GM18498 (cell line): Measurements from ENCODE around the gene DDX31.

Source experiments
- ATAC-seq: cut with Tn5 transposase; IDR thresholded peaks from one replicate; pipeline ENCODE4 v1.9.1; 2021; ENCODE audit warnings: mild to moderate bottlenecking, moderate library complexity; ENCODE audit not compliant: unreplicated experiment

Gene DDX31

GRCh38 chr9:132548751-132549640 lies 120.8 kb downstream of the DDX31 start:
- ATAC-seq: no peak

DNA sequence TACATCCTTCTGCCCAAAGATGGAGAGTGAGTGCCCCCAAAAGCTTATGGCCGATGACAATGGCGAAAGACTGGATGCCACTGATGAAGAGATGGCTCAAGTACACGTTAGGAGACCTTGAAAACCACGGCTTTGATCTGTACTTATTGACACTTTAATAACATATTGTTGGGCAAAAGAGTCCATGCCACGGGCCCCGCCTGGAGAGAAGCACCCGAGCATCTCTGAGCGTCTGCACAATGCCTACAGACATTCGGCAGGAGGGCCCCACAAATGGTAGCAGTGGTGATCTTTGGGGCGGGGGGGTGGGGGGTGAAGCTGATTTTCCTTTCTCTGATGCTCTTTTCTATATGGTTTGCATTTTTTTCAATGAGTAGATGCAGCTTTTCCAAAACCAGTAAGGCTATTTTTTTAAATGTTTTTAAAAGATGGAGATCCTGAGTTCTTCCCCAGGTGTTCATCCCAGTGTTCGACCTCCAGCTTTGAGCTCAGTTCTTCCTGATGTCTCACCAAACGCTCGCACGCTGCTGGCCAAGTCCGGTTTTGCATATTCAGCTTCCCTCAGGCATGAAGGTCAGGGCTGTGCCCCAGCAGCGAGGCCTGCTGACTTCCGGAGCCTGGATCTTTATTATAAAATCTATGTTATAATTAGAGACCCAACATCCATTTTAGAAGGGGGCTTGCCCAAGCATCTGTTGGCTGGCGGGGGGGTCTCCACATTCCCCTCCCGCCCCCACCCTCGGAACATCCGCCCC lies 121.6 kb downstream of the DDX31 start:
- no peak for ATAC-seq

- ATAC-seq: no peak
Measured at GRCh38 chr9:132547436-132547835, 122.3 kb downstream of the DDX31 start.

GRCh38 chr9:132547052-132547431 lies 122.7 kb downstream of the DDX31 start:
- no peak for ATAC-seq

DNA sequence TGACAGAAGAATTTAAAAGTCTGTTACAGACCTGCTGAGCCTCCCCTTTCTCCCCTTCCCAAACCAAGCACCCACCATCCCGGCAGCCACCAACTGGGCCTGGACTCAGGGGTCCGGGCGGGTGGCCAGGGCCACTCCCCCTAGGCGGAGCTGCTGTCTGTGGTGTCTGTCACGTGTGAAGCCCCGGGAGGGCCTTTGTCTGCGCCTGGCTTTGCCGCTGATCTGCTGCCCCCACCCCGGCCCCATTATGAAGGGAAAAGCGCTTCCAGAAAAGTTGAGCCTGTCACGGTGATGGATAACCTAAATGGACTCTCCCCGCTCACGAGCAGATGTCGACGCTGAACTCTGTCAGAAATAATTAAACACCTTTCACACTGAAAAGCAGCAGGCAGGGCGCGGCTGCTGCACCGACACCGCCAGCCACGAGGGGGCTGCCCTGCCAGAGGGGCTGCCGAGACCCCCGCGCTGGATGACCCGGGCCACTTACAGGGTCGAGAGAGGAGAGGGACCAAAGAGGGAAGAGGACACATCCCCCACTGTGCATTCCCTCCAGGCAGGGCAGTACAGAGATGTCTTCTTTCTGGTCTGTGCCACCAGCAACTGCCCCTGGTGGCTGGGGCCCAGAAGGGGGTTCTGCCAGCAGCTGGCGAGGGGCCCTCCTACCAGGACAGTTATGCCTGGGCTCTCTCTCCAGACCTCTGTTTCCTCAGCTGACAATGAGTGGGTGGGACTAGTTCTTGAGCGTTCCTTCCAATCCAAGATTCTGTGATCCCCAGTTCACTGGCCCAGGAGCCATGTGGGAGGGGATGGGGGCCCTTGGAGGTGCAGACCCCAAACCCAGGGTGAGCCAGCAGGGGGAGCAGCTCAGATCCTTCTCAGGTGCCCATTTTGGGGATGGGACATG lies 123.4 kb downstream of the DDX31 start:
- no peak for ATAC-seq

- ATAC-seq: no peak
Measured at GRCh38 chr9:132545578-132545977, 124.2 kb downstream of the DDX31 start.

GRCh38 chr9:132543960-132544359 lies 125.8 kb downstream of the DDX31 start:
- no peak for ATAC-seq

- ATAC-seq: no peak
Measured at GRCh38 chr9:132543251-132543650, 126.5 kb downstream of the DDX31 start.
